Keratinocyte (primary cell): ENCODE data around the gene ESF1.

ENCODE experiments used
- CTCF ChIP-seq, 3 experiments: IDR thresholded peaks in 1 of 3; conservative IDR thresholded peaks in 1 of 3; optimal IDR thresholded peaks in 1 of 3; 2 replicates in 2 of 3; 3 replicates in 1 of 3; pipeline versions ENCODE3 to v1.5.1; 2011; ENCODE audit warnings: low read length in 3 of 3, mild to moderate bottlenecking in 3 of 3, moderate library complexity in 2 of 3, control low read depth in 1 of 3, inconsistent platforms in 1 of 3; ENCODE audit not compliant: insufficient read depth in 2 of 3; ENCODE audit errors: extremely low read depth in 1 of 3
- EZH2 ChIP-seq: IDR thresholded peaks from one replicate; pipeline ENCODE4 v1.6.1; 2012; ENCODE audit warnings: inconsistent platforms, mild to moderate bottlenecking, low read length, moderate library complexity

- TF ChIP-seq CTCF (optimal IDR thresholded peaks at IDR 0.05 in 1 of 3, IDR thresholded peaks at IDR 0.05 in 1 of 3, conservative IDR thresholded peaks at IDR 0.05 in 1 of 3; ENCODE audit: extremely low read depth in 1 of 3, insufficient read depth in 2 of 3, low read length in 3 of 3), result no peak
- TF ChIP-seq EZH2, result no peak
These were observed 61.7 kb downstream of the ESF1 start for GRCh38 chr20:13723011-13723410.
